Right lobe of liver (tissue), 6 donors: Measurements from ENCODE around the gene IL17RA. TPM values are rescaled to one million over a fixed set of nuclear protein-coding genes. Genes with fewer than 3 reads are reported as not detected.

Experiments used
- ATAC-seq, 4 donors: fragments of 200-7000 bp; cut with Tn5 transposase; one replicate each; pipeline ENCODE4 v1.9.1; 2020; ENCODE audit warnings: mild to moderate bottlenecking in 4 of 4, moderate library complexity in 4 of 4
- DNase-seq, 3 donors: peaks; one replicate each; pipeline ENCODE4 v3.0.0-alpha.2; 2020
- H3K27ac ChIP-seq, 3 donors: fragments of 200-600 bp; one replicate each; pipeline ENCODE4 v1.8.0; 2022
- H3K27me3 ChIP-seq, 2 donors: fragments of 200-600 bp; one replicate each; pipeline ENCODE4 v1.8.0; 2022
- H3K36me3 ChIP-seq, 4 donors: fragments of 200-600 bp; sonication (generic) in 1 of 4; one replicate each; pipeline versions ENCODE4 v1.5.1 to v1.8.0; 2017 to 2022; ENCODE audit warnings: control low read depth in 1 of 4
- H3K4me1 ChIP-seq, 4 donors: fragments of 200-600 bp; sonication (generic) in 1 of 4; one replicate each; pipeline versions ENCODE4 v1.5.1 to v1.8.0; 2017 to 2022; ENCODE audit warnings: control low read depth in 1 of 4
- H3K4me3 ChIP-seq, 3 donors: fragments of 200-600 bp; one replicate each; pipeline ENCODE4 v1.8.0; 2022
- H3K9me3 ChIP-seq, 4 donors: fragments of 200-600 bp; sonication (generic) in 1 of 4; one replicate each; pipeline versions ENCODE4 v1.5.1 to v1.8.0; 2017 to 2022; ENCODE audit warnings: control low read depth in 1 of 4
- POLR2A ChIP-seq: fragments of 450-650 bp; IDR thresholded peaks from one replicate; pipeline ENCODE4 v1.6.1; 2017; ENCODE audit warnings: antibody characterized with exemption, mild to moderate bottlenecking
- WGBS: methylation state at CpG from one replicate; pipeline ENCODE4 v1.1.6; 2018; ENCODE audit warnings: low coverage, low lambda C conversion rate; ENCODE audit not compliant: insufficient coverage; ENCODE audit errors: missing lambda C conversion rate; 5-methylcytosine and 5-hydroxymethylcytosine counted together
- intact Hi-C, 2 donors: fragments of 100-400 bp; cut with DNase I; formaldehyde crosslinking; loops; one replicate each; pipeline versions ENCODE4 v1.11.2 to v1.14.1; 2022
- total RNA-seq, 6 experiments: library from RNA; depleted of rRNA in 2 of 6; stranded (reverse); fragments of >200 nt in 2 of 6; fragmentation: NEBNext Ultra II Directional in 3 of 6; extraction: Animal tissue kit (Norgen Biotek cat#: 25700) in 3 of 6; gene quantifications; one replicate each; pipeline versions ENCODE4 v1.1.0 to v1.2.4, GENCODE V29; 2016 to 2023
- TF ChIP-seq, protein P1 (sequence below), 4 donors: fragments of 200-600 bp in 3 of 4; fragments of 450-650 bp in 1 of 4; IDR thresholded peaks; one replicate each; pipeline versions ENCODE4 v1.5.1 to v1.8.0; 2016 to 2022; ENCODE audit warnings: antibody characterized with exemption in 4 of 4, mild to moderate bottlenecking in 2 of 4
- donor health status: DM: no; HTN: yes; CAD: no.
- donor health status: DM: no; HTN: no; CAD: no.
- donor health status: DM: no; HTN: no; CAD: no.
- donor health status: DM: no; HTN: yes; CAD: no.
- donor health status: DM: no; HTN: yes; CAD: no.

The IL17RA gene
- total RNA-seq, 6 experiments from 2014 or later, result 7.1 to 13.6 (median 9.6) TPM

DNA sequence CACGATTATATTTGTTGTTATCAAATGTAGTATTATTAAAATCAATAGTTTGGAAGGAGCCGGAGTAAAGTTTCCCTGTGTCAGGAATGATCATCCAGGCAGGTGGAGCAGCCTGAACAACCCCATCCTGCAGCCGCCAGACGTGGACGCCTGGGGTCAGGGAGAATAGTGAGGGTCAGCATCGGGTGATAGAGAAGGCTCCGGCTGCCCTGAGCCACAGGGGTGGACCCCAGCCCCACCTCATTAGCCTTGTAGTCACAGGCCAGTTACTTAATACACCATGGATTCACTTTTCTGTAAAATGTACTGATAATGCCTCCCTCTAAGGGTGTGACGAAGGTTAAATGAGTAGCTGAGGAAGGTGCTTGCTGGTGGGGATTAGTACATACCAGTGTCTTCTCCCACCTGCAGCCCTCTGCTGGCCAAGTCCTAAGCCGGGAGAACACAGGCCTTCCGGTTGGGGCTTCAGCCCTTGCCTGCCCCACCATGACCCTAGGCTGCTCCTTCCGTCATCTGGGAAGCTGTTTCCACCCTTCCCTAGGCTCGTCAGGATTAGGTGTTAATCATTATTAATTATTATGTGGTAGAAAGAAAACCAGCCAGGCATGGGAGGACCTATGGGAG, 21.5 kb downstream of the IL17RA start:
- no peak overlapping the region for H3K27ac ChIP-seq
- DNase-seq (no peak), ATAC-seq (peak; percentile 18 to 51 (median 29))
- intact Hi-C loops, result no loop called here
- no peak overlapping the region for H3K4me3 ChIP-seq
- H3K27me3 ChIP-seq, result no peaks in the 10 kb centered on the region
- H3K36me3 ChIP-seq, result peaks cover 0 to 64% (median 7%) of the 10 kb centered on the region in 4 donors
- TF ChIP-seq, protein P1, sequence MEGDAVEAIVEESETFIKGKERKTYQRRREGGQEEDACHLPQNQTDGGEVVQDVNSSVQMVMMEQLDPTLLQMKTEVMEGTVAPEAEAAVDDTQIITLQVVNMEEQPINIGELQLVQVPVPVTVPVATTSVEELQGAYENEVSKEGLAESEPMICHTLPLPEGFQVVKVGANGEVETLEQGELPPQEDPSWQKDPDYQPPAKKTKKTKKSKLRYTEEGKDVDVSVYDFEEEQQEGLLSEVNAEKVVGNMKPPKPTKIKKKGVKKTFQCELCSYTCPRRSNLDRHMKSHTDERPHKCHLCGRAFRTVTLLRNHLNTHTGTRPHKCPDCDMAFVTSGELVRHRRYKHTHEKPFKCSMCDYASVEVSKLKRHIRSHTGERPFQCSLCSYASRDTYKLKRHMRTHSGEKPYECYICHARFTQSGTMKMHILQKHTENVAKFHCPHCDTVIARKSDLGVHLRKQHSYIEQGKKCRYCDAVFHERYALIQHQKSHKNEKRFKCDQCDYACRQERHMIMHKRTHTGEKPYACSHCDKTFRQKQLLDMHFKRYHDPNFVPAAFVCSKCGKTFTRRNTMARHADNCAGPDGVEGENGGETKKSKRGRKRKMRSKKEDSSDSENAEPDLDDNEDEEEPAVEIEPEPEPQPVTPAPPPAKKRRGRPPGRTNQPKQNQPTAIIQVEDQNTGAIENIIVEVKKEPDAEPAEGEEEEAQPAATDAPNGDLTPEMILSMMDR (IDR thresholded peaks at IDR 0.05), result no peak
- TF ChIP-seq POLR2A, result no peak
- 67% methylated on average over 5 of the region's 12 CpGs for WGBS
- no peaks in the 10 kb centered on the region for H3K4me1 ChIP-seq
- no peaks in the 10 kb centered on the region for H3K9me3 ChIP-seq

- intact Hi-C loops, result no loop called here
- Histone ChIP-seq H3K4me1 (no peaks in the 10 kb centered on the region), H3K4me3 (no peak overlapping the region), H3K36me3 (peaks cover 0 to 57% (median 4%) of the 10 kb centered on the region in 4 donors), H3K9me3 (no peaks in the 10 kb centered on the region), H3K27ac (no peak overlapping the region), H3K27me3 (no peaks in the 10 kb centered on the region)
- no peak for DNase-seq
- 68% methylated on average over 10 of the region's 15 CpGs for WGBS
- ATAC-seq, result peak; percentile 7 to 73 (median 46)
- TF ChIP-seq, protein P1 (IDR thresholded peaks at IDR 0.05), result no peak
- TF ChIP-seq POLR2A, result no peak
Observed at GRCh38 chr22:17106785-17107546, 22.2 kb downstream of the IL17RA start.

GRCh38 chr22:17107547-17107810, 22.7 kb downstream of the IL17RA start:
- no peak for DNase-seq
- no peaks in the 10 kb centered on the region for H3K27me3 ChIP-seq
- no peaks in the 10 kb centered on the region for H3K4me1 ChIP-seq
- TF ChIP-seq, protein P1 (IDR thresholded peaks at IDR 0.05), result no peak
- TF ChIP-seq POLR2A, result no peak
- no peak overlapping the region for H3K4me3 ChIP-seq
- peaks cover 0 to 52% (median 2%) of the 10 kb centered on the region in 4 donors for H3K36me3 ChIP-seq
- 83% methylated on average over 2 of the region's 6 CpGs for WGBS
- no peak for ATAC-seq
- intact Hi-C loops, result no loop called here
- H3K27ac ChIP-seq, result no peak overlapping the region
- no peaks in the 10 kb centered on the region for H3K9me3 ChIP-seq

DNA sequence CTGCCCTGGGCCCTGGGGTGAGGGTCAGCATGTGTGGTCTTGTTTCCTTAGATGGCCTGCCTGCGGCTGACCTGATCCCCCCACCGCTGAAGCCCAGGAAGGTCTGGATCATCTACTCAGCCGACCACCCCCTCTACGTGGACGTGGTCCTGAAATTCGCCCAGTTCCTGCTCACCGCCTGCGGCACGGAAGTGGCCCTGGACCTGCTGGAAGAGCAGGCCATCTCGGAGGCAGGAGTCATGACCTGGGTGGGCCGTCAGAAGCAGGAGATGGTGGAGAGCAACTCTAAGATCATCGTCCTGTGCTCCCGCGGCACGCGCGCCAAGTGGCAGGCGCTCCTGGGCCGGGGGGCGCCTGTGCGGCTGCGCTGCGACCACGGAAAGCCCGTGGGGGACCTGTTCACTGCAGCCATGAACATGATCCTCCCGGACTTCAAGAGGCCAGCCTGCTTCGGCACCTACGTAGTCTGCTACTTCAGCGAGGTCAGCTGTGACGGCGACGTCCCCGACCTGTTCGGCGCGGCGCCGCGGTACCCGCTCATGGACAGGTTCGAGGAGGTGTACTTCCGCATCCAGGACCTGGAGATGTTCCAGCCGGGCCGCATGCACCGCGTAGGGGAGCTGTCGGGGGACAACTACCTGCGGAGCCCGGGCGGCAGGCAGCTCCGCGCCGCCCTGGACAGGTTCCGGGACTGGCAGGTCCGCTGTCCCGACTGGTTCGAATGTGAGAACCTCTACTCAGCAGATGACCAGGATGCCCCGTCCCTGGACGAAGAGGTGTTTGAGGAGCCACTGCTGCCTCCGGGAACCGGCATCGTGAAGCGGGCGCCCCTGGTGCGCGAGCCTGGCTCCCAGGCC, 23.7 kb downstream of the IL17RA start:
- no peaks in the 10 kb centered on the region for H3K4me1 ChIP-seq
- no peak for TF ChIP-seq POLR2A
- TF ChIP-seq, protein P1 (IDR thresholded peaks at IDR 0.05), result no peak
- DNase-seq (no peak), ATAC-seq (no peak)
- intact Hi-C loops, result no loop called here
- H3K4me3 ChIP-seq, result no peak overlapping the region
- H3K27me3 ChIP-seq, result no peaks in the 10 kb centered on the region
- WGBS, result 100% methylated on average over 3 of the region's 66 CpGs
- peaks cover 0 to 42% (median 2%) of the 10 kb centered on the region in 4 donors for H3K36me3 ChIP-seq
- H3K27ac ChIP-seq, result no peak overlapping the region
- no peaks in the 10 kb centered on the region for H3K9me3 ChIP-seq
